ENCODE results near the gene ZC3H18. TPM values are rescaled to one million over a fixed set of nuclear protein-coding genes. Genes with fewer than 3 reads are reported as not detected.

ZC3H18 gene
- total and polyA plus RNA-seq, 2 of the 4 experiments (the other 2 are of a cell fraction), result 3.4 to 21.3 TPM

DNA sequence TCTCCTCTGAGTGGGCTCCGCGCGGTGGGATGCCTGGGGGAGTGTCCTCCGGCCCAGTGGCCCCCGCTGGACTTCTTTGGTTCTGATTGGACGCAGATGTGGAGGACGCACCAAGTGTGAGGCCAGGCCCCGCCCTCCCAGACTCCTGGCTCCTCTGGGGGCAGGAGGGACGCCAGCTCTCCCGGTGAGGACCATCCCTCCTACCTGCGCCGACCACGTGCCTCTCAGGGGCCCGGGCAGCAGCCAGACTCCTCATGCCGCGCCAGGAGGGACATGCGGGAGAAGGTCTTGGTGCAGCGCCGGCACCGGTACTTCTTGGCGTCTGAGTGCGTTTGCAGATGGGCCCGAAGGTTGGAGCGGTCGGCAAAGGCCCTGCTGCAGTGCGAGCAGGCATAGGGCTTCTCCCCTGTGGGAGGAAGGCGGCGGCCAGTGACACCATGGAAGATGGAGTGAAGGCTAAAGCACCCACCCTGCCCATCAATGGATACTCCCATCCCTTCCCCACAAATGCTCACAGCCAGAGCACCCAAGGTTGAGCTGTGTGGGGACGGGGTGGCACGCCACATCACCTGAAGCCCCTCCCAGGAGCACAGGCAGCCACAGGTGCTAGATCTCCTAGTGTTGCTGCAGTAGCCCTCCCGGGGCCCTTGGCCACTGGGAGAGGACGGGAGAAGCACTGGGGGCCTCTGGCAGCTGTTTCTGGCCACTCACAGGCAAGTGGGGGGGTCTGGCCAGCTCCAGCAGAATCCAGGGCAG, 108.2 kb downstream of the ZC3H18 start:
- Histone ChIP-seq H3K23ac (ENCODE audit: low read depth, low read length) (no peak overlapping the region), H3K4me2 (ENCODE audit: low read depth, low read length) (no peak overlapping the region), H3K9ac (ENCODE audit: low read depth, low read length) (no peak overlapping the region), H3K56ac (ENCODE audit: extremely low read depth, insufficient read depth, low read length) (no peak overlapping the region), H3K79me1 (ENCODE audit: low read depth in 1 of 2, low read length in 2 of 2) (no peaks in the 10 kb centered on the region), H2BK5ac (ENCODE audit: low read depth, low read length, poor library complexity, severe bottlenecking) (no peak overlapping the region), H3K27me3 (ENCODE audit: control insufficient read depth, insufficient read depth, low read length) (no peaks in the 10 kb centered on the region; the same call in 1 of the 2 replicates), H3K4ac (ENCODE audit: low read depth, low read length) (no peak overlapping the region), H2BK15ac (ENCODE audit: low read depth, low read length) (no peak overlapping the region), H3K9me1 (ENCODE audit: insufficient read depth, low read length) (no peaks in the 10 kb centered on the region), H3K18ac (ENCODE audit: low read depth, low read length) (no peak overlapping the region), H4K91ac (ENCODE audit: insufficient read depth, low read depth, low read length) (no peak overlapping the region), H3K36me3 (ENCODE audit: control insufficient read depth, insufficient read depth, low read length) (peaks cover 7% of the 10 kb centered on the region; the same call in 1 of the 2 replicates), H2AFZ (replicated peaks; ENCODE audit: low read length, poor library complexity) (peak overlapping the region; percentile 41), H4K20me1 (ENCODE audit: insufficient read depth, low read length) (0 out of 2 replicates have a peak, but pooled peaks cover 9% of the 10 kb centered on the region), H3K4me1 (ENCODE audit: control insufficient read depth, insufficient read depth, low read length) (no peaks in the 10 kb centered on the region), H3K14ac (replicated peaks; ENCODE audit: low read depth, low read length) (no peak overlapping the region), H2AK5ac (ENCODE audit: low read depth, low read length) (no peak overlapping the region), H4K5ac (ENCODE audit: low read depth, low read length) (no peak overlapping the region), H3K4me3 (ENCODE audit: insufficient read depth, low read depth, low read length) (no peak overlapping the region), H2BK20ac (ENCODE audit: low read depth, low read length) (no peak overlapping the region), H3K9me3 (ENCODE audit: control insufficient read depth, insufficient read depth, low read length) (no peaks in the 10 kb centered on the region), H2AK9ac (replicated peaks; ENCODE audit: low read depth, low read length, poor library complexity) (peak overlapping the region; percentile 24), H3K27ac (ENCODE audit: insufficient read depth, low read length) (no peak overlapping the region), H4K8ac (ENCODE audit: low read depth in 2 of 2, low read length in 2 of 2) (no peak overlapping the region), H2BK120ac (ENCODE audit: low read depth, low read length) (no peak overlapping the region)
- intact Hi-C loops (cut with micrococcal nuclease) (no loop called here), in situ Hi-C loops (cut with MboI; ENCODE audit: low sequenced_read_pairs) (no loop called here), dilution Hi-C loops (cut with HindIII; ENCODE audit: low sequenced_read_pairs, unreplicated experiment) (no loop called here)
- POLR2A ChIA-PET (ENCODE audit: unreplicated experiment), result no interaction called here
- DNase-seq (no peak), ATAC-seq (ENCODE audit: low read depth) (no peak; the same call in 1 of the 2 replicates)
- 56% methylated on average over 7 of the region's 32 CpGs; no CpG with 5 or more reads in 1 of the 2 experiments for WGBS, 2 experiments (ENCODE audit: extremely low coverage in 2 of 2, insufficient read length in 1 of 2)
- CTCF ChIA-PET, result no interaction called here
- TF ChIP-seq, protein P1, sequence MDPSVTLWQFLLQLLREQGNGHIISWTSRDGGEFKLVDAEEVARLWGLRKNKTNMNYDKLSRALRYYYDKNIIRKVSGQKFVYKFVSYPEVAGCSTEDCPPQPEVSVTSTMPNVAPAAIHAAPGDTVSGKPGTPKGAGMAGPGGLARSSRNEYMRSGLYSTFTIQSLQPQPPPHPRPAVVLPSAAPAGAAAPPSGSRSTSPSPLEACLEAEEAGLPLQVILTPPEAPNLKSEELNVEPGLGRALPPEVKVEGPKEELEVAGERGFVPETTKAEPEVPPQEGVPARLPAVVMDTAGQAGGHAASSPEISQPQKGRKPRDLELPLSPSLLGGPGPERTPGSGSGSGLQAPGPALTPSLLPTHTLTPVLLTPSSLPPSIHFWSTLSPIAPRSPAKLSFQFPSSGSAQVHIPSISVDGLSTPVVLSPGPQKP (IDR thresholded peaks at IDR 0.05; ENCODE audit: borderline replicate concordance, low read depth, low read length), result no peak
- TF ChIP-seq RCOR1 (IDR thresholded peaks at IDR 0.05; ENCODE audit: insufficient replicate concordance, low read length), result no peak
- no peak for TF ChIP-seq MAFK (IDR thresholded peaks at IDR 0.05; ENCODE audit: low read depth, low read length)
- no peak for TF ChIP-seq MXI1 (IDR thresholded peaks at IDR 0.05; ENCODE audit: borderline replicate concordance, low read depth, low read length)
- no peak for TF ChIP-seq NFE2L2 (IDR thresholded peaks at IDR 0.05; ENCODE audit: low read depth, low read length)
- TF ChIP-seq BHLHE40 (IDR thresholded peaks at IDR 0.05; ENCODE audit: low read depth, low read length), result no peak
- no peak for TF ChIP-seq SMC3 (IDR thresholded peaks at IDR 0.05; ENCODE audit: low read depth, low read length)
- no peak for TF ChIP-seq MAZ (IDR thresholded peaks at IDR 0.05; ENCODE audit: borderline replicate concordance, low read depth, low read length)
- no peak for TF ChIP-seq POLR2A (IDR thresholded peaks at IDR 0.05; ENCODE audit: low read depth, low read length)
- TF ChIP-seq, protein P2, sequence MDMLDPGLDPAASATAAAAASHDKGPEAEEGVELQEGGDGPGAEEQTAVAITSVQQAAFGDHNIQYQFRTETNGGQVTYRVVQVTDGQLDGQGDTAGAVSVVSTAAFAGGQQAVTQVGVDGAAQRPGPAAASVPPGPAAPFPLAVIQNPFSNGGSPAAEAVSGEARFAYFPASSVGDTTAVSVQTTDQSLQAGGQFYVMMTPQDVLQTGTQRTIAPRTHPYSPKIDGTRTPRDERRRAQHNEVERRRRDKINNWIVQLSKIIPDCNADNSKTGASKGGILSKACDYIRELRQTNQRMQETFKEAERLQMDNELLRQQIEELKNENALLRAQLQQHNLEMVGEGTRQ (IDR thresholded peaks at IDR 0.05; ENCODE audit: low read depth, low read length), result no peak
- no TSS peak for BruUV-seq (replicated peaks)
